Measurements from ENCODE around the gene SEC24C. TPM values are rescaled to one million over a fixed set of nuclear protein-coding genes. Genes with fewer than 3 reads are reported as not detected.

SEC24C gene
- total RNA-seq, 1 donor from 2014 or later: 42.2 TPM

DNA sequence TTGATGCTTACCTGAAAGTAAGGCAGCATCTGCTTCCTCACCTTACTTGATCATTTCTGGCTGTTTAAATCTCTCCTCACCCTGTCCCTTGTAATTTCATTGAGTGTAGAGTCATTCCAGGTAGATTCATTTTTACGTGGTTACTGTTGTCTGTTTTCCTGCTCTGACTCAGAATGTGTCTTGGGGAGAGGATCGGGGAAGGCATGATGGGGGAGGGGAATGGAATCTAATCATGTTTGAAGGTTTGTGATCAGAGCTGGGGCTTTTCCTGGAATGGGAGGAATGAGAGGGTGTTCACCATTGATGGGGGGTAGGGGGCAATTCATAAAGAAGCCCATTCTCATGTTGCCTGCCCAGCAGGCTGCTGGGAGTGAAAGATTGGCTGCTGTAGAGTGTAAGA is 18.7 kb downstream of the SEC24C start:
- H3K27ac ChIP-seq (replicated peaks): no peak overlapping the region

DNA sequence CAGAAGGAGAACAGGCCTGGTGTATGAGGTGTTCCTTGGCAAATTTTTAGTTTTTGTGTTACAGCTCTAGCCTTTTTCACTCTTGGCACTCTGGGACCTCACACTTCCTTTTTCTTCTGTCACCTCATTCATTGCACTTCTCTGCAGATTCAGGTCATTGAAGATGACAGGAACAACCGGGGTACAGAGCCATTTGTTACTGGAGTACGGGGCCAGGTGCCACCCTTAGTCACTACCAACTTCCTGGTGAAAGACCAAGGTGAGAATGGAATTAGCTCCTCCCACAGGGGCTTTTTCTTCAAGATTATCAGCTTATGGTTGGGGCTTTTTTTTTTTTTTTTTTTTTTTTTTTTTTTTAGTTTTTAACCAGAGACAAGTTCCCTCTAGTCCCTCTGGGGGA is 19.2 kb downstream of the SEC24C start:
- no peak overlapping the region for H3K27ac ChIP-seq (replicated peaks)
- H3K4me3 ChIP-seq: no peak overlapping the region
- H3K36me3 ChIP-seq: peaks cover 96% of the 10 kb centered on the region
- intact Hi-C loops (cut with micrococcal nuclease): no loop called here
- no peaks in the 10 kb centered on the region for H3K9me3 ChIP-seq (replicated peaks)
- TF ChIP-seq, protein P1, sequence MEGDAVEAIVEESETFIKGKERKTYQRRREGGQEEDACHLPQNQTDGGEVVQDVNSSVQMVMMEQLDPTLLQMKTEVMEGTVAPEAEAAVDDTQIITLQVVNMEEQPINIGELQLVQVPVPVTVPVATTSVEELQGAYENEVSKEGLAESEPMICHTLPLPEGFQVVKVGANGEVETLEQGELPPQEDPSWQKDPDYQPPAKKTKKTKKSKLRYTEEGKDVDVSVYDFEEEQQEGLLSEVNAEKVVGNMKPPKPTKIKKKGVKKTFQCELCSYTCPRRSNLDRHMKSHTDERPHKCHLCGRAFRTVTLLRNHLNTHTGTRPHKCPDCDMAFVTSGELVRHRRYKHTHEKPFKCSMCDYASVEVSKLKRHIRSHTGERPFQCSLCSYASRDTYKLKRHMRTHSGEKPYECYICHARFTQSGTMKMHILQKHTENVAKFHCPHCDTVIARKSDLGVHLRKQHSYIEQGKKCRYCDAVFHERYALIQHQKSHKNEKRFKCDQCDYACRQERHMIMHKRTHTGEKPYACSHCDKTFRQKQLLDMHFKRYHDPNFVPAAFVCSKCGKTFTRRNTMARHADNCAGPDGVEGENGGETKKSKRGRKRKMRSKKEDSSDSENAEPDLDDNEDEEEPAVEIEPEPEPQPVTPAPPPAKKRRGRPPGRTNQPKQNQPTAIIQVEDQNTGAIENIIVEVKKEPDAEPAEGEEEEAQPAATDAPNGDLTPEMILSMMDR (IDR thresholded peaks at IDR 0.05; ENCODE audit: borderline replicate concordance): no peak
- H3K27me3 ChIP-seq (ENCODE audit: low read depth): no peaks in the 10 kb centered on the region
- H3K4me1 ChIP-seq: peaks cover 8% of the 10 kb centered on the region
- no peak for DNase-seq

More for the DNA sequence above, 18.7 kb downstream of the SEC24C start:
- Histone ChIP-seq H3K4me1 (peaks cover 8% of the 10 kb centered on the region), H3K9me3 (replicated peaks) (no peaks in the 10 kb centered on the region), H3K36me3 (peaks cover 92% of the 10 kb centered on the region), H3K27me3 (ENCODE audit: low read depth) (no peaks in the 10 kb centered on the region), H3K4me3 (no peak overlapping the region)
- DNase-seq: no peak
- intact Hi-C loops (cut with micrococcal nuclease): no loop called here
- TF ChIP-seq, protein P1 (IDR thresholded peaks at IDR 0.05; ENCODE audit: borderline replicate concordance): no peak

DNA sequence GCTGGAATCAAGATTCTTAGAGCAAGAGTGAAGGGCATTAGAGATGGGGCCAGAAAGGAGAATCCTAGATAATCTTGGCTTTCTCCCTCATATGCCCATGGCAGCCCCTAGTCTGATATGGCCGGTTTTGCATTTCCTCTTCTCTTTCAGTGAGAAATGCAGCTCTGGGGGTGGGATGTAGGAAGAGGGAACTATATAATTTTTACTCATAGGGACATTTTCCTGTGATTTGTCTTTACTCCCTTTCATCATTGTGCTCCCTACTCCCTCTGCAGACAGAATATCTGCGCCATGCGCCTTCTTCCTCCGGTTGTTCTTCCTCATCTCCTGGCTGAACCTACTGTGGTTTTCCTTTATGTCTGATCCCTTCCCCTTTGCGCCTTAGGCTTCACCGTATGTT is 20.9 kb downstream of the SEC24C start:
- intact Hi-C loops (cut with micrococcal nuclease): no loop called here
- H3K9me3 ChIP-seq (replicated peaks): no peaks in the 10 kb centered on the region
- TF ChIP-seq, protein P1 (IDR thresholded peaks at IDR 0.05; ENCODE audit: borderline replicate concordance): no peak
- no peak overlapping the region for H3K27ac ChIP-seq (replicated peaks)
- H3K4me1 ChIP-seq: peaks cover 1% of the 10 kb centered on the region
- no peak overlapping the region for H3K4me3 ChIP-seq
- H3K36me3 ChIP-seq: peaks cover 100% of the 10 kb centered on the region
- DNase-seq: no peak
- H3K27me3 ChIP-seq (ENCODE audit: low read depth): no peaks in the 10 kb centered on the region

DNA sequence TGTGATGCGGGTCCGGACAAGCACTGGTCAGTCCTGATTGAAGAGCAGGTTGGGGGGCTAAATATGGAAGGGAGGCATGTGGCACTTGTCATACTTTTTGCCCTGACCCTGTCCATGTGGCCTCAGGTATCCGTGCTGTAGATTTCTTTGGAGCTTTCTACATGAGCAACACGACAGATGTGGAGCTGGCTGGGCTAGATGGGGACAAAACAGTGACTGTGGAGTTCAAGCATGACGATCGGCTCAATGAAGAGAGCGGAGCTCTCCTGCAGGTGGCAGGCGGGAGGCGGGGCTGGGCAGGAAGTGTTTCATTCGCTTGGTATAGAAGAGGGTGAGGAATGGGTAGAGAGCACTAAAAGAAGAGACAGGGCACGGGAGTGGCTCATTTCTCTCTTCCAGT is 24.7 kb downstream of the SEC24C start:
- Histone ChIP-seq H3K4me3 (no peak overlapping the region), H3K4me1 (peaks cover 33% of the 10 kb centered on the region), H3K9me3 (replicated peaks) (no peaks in the 10 kb centered on the region), H3K36me3 (peaks cover 81% of the 10 kb centered on the region), H3K27ac (replicated peaks) (no peak overlapping the region), H3K27me3 (ENCODE audit: low read depth) (no peaks in the 10 kb centered on the region)
- intact Hi-C loops (cut with micrococcal nuclease): no loop called here
- no peak for DNase-seq
- TF ChIP-seq, protein P1 (IDR thresholded peaks at IDR 0.05; ENCODE audit: borderline replicate concordance): no peak

DNA sequence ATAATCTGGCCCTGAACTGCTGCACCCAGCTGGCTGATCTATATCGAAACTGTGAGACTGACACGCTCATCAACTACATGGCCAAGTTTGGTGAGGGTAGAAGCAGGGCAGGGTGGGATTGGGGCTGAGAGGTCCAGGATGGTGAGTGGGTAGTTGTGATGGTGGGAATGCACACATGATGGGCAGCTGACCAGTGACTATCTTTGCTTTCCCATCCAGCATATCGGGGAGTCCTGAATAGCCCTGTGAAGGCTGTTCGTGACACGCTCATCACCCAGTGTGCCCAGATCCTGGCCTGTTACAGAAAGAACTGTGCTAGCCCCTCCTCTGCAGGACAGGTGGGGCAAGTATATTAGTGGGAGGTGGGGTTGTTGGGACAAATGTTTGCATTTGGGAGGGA is 25.2 kb downstream of the SEC24C start:
- H3K9me3 ChIP-seq (replicated peaks): no peaks in the 10 kb centered on the region
- H3K36me3 ChIP-seq: peaks cover 80% of the 10 kb centered on the region
- no peak for DNase-seq
- TF ChIP-seq, protein P1 (IDR thresholded peaks at IDR 0.05; ENCODE audit: borderline replicate concordance): no peak
- H3K27ac ChIP-seq (replicated peaks): no peak overlapping the region
- no peaks in the 10 kb centered on the region for H3K27me3 ChIP-seq (ENCODE audit: low read depth)
- H3K4me1 ChIP-seq: peaks cover 39% of the 10 kb centered on the region
- H3K4me3 ChIP-seq: no peak overlapping the region
- intact Hi-C loops (cut with micrococcal nuclease): no loop called here

Data from left ventricle myocardium inferior (tissue), 1 donor.